IMR-90 (cell line): ENCODE results near the gene FARP1. TPM values are rescaled to one million over a fixed set of nuclear protein-coding genes. Genes with fewer than 3 reads are reported as not detected.

Source experiments
- ATAC-seq: fragments of 200-7000 bp; cut with Tn5 transposase; 2 replicates; pipeline ENCODE4 v1.9.1; 2020; ENCODE audit warnings: low read depth, mild to moderate bottlenecking, moderate library complexity
- BruUV-seq: library from RNA; stranded (reverse); fragments of 400-500 nt; replicated peaks from 2 replicates; lab custom pipeline; 2021; lab: Mats Ljungman, UMichigan
- CTCF ChIA-PET: fragments of 300-600 bp; formaldehyde crosslinking; extraction: SDS; loops from one replicate; lab custom pipeline; 2021; ENCODE audit warnings: antibody characterized with exemption; lab: Yijun Ruan, JAX
- POLR2A ChIA-PET: fragments of 300-600 bp; sonication (Branson Sonifier 250); formaldehyde crosslinking; loops from one replicate; lab custom pipeline; 2022; ENCODE audit warnings: antibody characterized with exemption; ENCODE audit not compliant: unreplicated experiment; lab: Charles Lee
- DNase-seq: peaks from one replicate; pipeline ENCODE4 v3.0.0; 2013
- H2AFZ ChIP-seq: replicated peaks from 2 replicates; pipeline ENCODE3; 2013; ENCODE audit warnings: low read length, mild to moderate bottlenecking; ENCODE audit not compliant: poor library complexity
- H2AK5ac ChIP-seq: 2 replicates; pipeline ENCODE4 v1.6.1; 2013; ENCODE audit warnings: low read depth, low read length, inconsistent platforms
- H2AK9ac ChIP-seq: replicated peaks from 2 replicates; pipeline ENCODE3; 2013; ENCODE audit warnings: mild to moderate bottlenecking, low read depth, low read length, moderate library complexity; ENCODE audit not compliant: poor library complexity
- H2BK120ac ChIP-seq: 2 replicates; pipeline ENCODE4 v1.6.1; 2013; ENCODE audit warnings: low read depth, low read length, inconsistent platforms
- H2BK15ac ChIP-seq: 3 replicates; pipeline ENCODE4 v1.6.1; 2013; ENCODE audit warnings: low read depth, low read length, inconsistent platforms
- H2BK20ac ChIP-seq: 2 replicates; pipeline ENCODE4 v1.6.1; 2013; ENCODE audit warnings: low read depth, mild to moderate bottlenecking, inconsistent platforms, low read length, moderate library complexity
- H2BK5ac ChIP-seq: 2 replicates; pipeline ENCODE4 v1.6.1; 2013; ENCODE audit warnings: mild to moderate bottlenecking, low read depth, low read length, inconsistent platforms; ENCODE audit not compliant: poor library complexity, severe bottlenecking
- H3K14ac ChIP-seq: replicated peaks from 2 replicates; pipeline ENCODE4 v1.6.1; 2013; ENCODE audit warnings: low read depth, low read length, inconsistent platforms
- H3K18ac ChIP-seq: 2 replicates; pipeline ENCODE4 v1.6.1; 2013; ENCODE audit warnings: low read depth, low read length, control low read depth
- H3K23ac ChIP-seq: 2 replicates; pipeline ENCODE4 v1.6.1; 2013; ENCODE audit warnings: low read depth, low read length, inconsistent platforms
- H3K27ac ChIP-seq: 2 replicates; pipeline ENCODE4 v1.5.1; 2013; ENCODE audit warnings: mild to moderate bottlenecking, control low read depth, low read length; ENCODE audit not compliant: insufficient read depth
- H3K27me3 ChIP-seq: 2 replicates; pipeline ENCODE4 v1.6.1; 2013; ENCODE audit warnings: low read length; ENCODE audit not compliant: control insufficient read depth, insufficient read depth
- H3K36me3 ChIP-seq: 2 replicates; pipeline ENCODE4 v1.6.1; 2013; ENCODE audit warnings: low read length, mixed read lengths; ENCODE audit not compliant: control insufficient read depth, insufficient read depth
- H3K4ac ChIP-seq: 2 replicates; pipeline ENCODE4 v1.6.1; 2013; ENCODE audit warnings: low read depth, low read length, inconsistent platforms
- H3K4me1 ChIP-seq: 2 replicates; pipeline ENCODE4 v1.6.1; 2013; ENCODE audit warnings: low read length, mixed read lengths; ENCODE audit not compliant: control insufficient read depth, insufficient read depth
- H3K4me2 ChIP-seq: 2 replicates; pipeline ENCODE4 v1.6.1; 2013; ENCODE audit warnings: low read depth, mild to moderate bottlenecking, control low read depth, low read length, moderate library complexity
- H3K4me3 ChIP-seq: 2 replicates; pipeline ENCODE4 v1.5.1; 2013; ENCODE audit warnings: low read depth, mild to moderate bottlenecking, control low read depth, low read length, moderate library complexity; ENCODE audit not compliant: insufficient read depth
- H3K56ac ChIP-seq: 2 replicates; pipeline ENCODE4 v1.6.1; 2013; ENCODE audit warnings: low read length, inconsistent platforms; ENCODE audit not compliant: insufficient read depth; ENCODE audit errors: extremely low read depth
- H3K79me1 ChIP-seq, 2 experiments: 2 replicates each; pipeline ENCODE4 v1.6.1; 2013; ENCODE audit warnings: low read length in 2 of 2, inconsistent platforms in 1 of 2, low read depth in 1 of 2
- H3K9ac ChIP-seq: 2 replicates; pipeline ENCODE4 v1.6.1; 2013; ENCODE audit warnings: low read depth, low read length, control low read depth
- H3K9me1 ChIP-seq: 2 replicates; pipeline ENCODE4 v1.6.1; 2013; ENCODE audit warnings: low read length, inconsistent platforms; ENCODE audit not compliant: insufficient read depth
- H3K9me3 ChIP-seq: 2 replicates; pipeline ENCODE4 v1.6.1; 2013; ENCODE audit warnings: low read length; ENCODE audit not compliant: control insufficient read depth, insufficient read depth
- H4K20me1 ChIP-seq: 2 replicates; pipeline ENCODE4 v1.6.1; 2013; ENCODE audit warnings: low read length, inconsistent platforms; ENCODE audit not compliant: insufficient read depth
- H4K5ac ChIP-seq: 2 replicates; pipeline ENCODE4 v1.6.1; 2013; ENCODE audit warnings: mild to moderate bottlenecking, low read depth, low read length, control low read depth
- H4K8ac ChIP-seq, 2 experiments: 2 replicates each; pipeline ENCODE4 v1.6.1; 2013; ENCODE audit warnings: low read depth in 2 of 2, low read length in 2 of 2, control low read depth in 1 of 2, inconsistent platforms in 1 of 2
- H4K91ac ChIP-seq: 2 replicates; pipeline ENCODE4 v1.6.1; 2013; ENCODE audit warnings: low read depth, low read length, inconsistent platforms; ENCODE audit not compliant: insufficient read depth
- BHLHE40 ChIP-seq: fragments of 150-350 bp; IDR thresholded peaks from 2 replicates; pipeline ENCODE4 v1.6.1; 2016; ENCODE audit warnings: mild to moderate bottlenecking, low read depth, low read length
- CEBPB ChIP-seq: IDR thresholded peaks from 2 replicates; pipeline ENCODE4 v1.6.1; 2012; ENCODE audit warnings: low read depth, low read length, improper control_type of control experiment
- CTCF ChIP-seq: conservative IDR thresholded peaks from 2 replicates; pipeline ENCODE4 v1.5.1; 2012; ENCODE audit warnings: mild to moderate bottlenecking, low read depth, low read length, improper control_type of control experiment
- ELK1 ChIP-seq: fragments of 150-350 bp; IDR thresholded peaks from 2 replicates; pipeline ENCODE4 v1.6.1; 2016; ENCODE audit warnings: low read depth, mild to moderate bottlenecking, low read length, moderate library complexity, borderline replicate concordance
- MAFK ChIP-seq: IDR thresholded peaks from 2 replicates; pipeline ENCODE4 v1.6.1; 2012; ENCODE audit warnings: low read depth, low read length, improper control_type of control experiment
- MXI1 ChIP-seq: IDR thresholded peaks from 2 replicates; pipeline ENCODE4 v1.6.1; 2012; ENCODE audit warnings: low read depth, mild to moderate bottlenecking, low read length, moderate library complexity, borderline replicate concordance
- POLR2A ChIP-seq: IDR thresholded peaks from 2 replicates; pipeline ENCODE4 v1.6.1; 2012; ENCODE audit warnings: mild to moderate bottlenecking, low read depth, low read length
- RCOR1 ChIP-seq: IDR thresholded peaks from 2 replicates; pipeline ENCODE4 v1.6.1; 2012; ENCODE audit warnings: mild to moderate bottlenecking, low read length, improper control_type of control experiment; ENCODE audit not compliant: insufficient replicate concordance
- WGBS, 2 experiments: methylation state at CpG; one replicate each; pipeline versions ENCODE4 v1.1.5 to v1.1.7; 2013; ENCODE audit warnings: missing lambda C conversion rate in 2 of 2; ENCODE audit not compliant: insufficient read length in 1 of 2; ENCODE audit errors: extremely low coverage in 2 of 2; 5-methylcytosine and 5-hydroxymethylcytosine counted together
- dilution Hi-C: fragments of 300-500 bp; cut with HindIII; formaldehyde crosslinking; loops from one replicate; pipeline ENCODE4 v1.14.3; 2018; ENCODE audit warnings: low sequenced_read_pairs; ENCODE audit not compliant: unreplicated experiment
- in situ Hi-C: fragments of 300-500 bp; cut with MboI; formaldehyde crosslinking; loops from 3 replicates; pipeline ENCODE4 v1.14.3; 2019; ENCODE audit warnings: low sequenced_read_pairs, inconsistent platforms, mixed read lengths
- intact Hi-C: fragments of 100-400 bp; cut with micrococcal nuclease; formaldehyde crosslinking; loops from 2 replicates; pipeline ENCODE4 v1.10.0; 2022
- polyA plus RNA-seq, 3 experiments: library from polyadenylated mRNA; depleted of rRNA; stranded (reverse); fragments of >200 nt; gene quantifications; 2 replicates each; pipeline ENCODE4 v1.2.3, GENCODE V29; 2012; ENCODE audit warnings: low replicate concordance in 1 of 3
- total RNA-seq: library from RNA; depleted of rRNA; stranded (reverse); fragments of >200 nt; gene quantifications from 2 replicates; pipeline ENCODE4 v1.2.3, GENCODE V29; 2012

The FARP1 gene
- total and polyA plus RNA-seq, 2 of the 4 experiments (the other 2 are of a cell fraction) = 39.6 to 57.0 TPM

GRCh38 chr13:98234348-98234747 is 91.5 kb downstream of the FARP1 start:
- Histone ChIP-seq H3K79me1 (peaks cover 47 to 89% of the 10 kb centered on the region in 2 experiments), H2BK20ac (no peak overlapping the region), H3K27ac (no peak overlapping the region), H3K36me3 (peaks cover 1% of the 10 kb centered on the region; the same call in 1 of the 2 replicates), H3K4ac (no peak overlapping the region), H2AFZ (no peak overlapping the region), H3K14ac (no peak overlapping the region), H3K4me2 (no peak overlapping the region), H3K4me1 (peaks cover 15% of the 10 kb centered on the region), H3K9me3 (no peaks in the 10 kb centered on the region), H3K9ac (no peak overlapping the region), H2AK9ac (no peak overlapping the region), H3K56ac (no peak overlapping the region), H3K9me1 (peaks cover 16% of the 10 kb centered on the region), H2AK5ac (no peak overlapping the region), H3K23ac (no peak overlapping the region), H4K20me1 (peaks cover 24% of the 10 kb centered on the region), H2BK120ac (0 out of 2 replicates have a peak overlapping the region, but pooled peaks have one; percentile 3), H2BK5ac (no peak overlapping the region), H3K27me3 (no peaks in the 10 kb centered on the region), H4K8ac (no peak overlapping the region; a peak in 1 of 4 replicates), H2BK15ac (no peak overlapping the region), H4K5ac (no peak overlapping the region), H3K18ac (no peak overlapping the region), H3K4me3 (no peak overlapping the region), H4K91ac (no peak overlapping the region; the same call in 1 of the 2 replicates)
- in situ Hi-C loops (no loop called here), intact Hi-C loops (no loop called here), dilution Hi-C loops (no loop called here)
- POLR2A ChIA-PET = interaction anchor here (0.6 kb wide), 1 partner anchor 65 kb away, joined by 3 read pairs; no protein-coding TSS in a partner anchor
- no peak for ATAC-seq
- CTCF ChIA-PET = no interaction called here
- TF ChIP-seq CEBPB = no peak
- no peak for TF ChIP-seq CTCF
- no peak for TF ChIP-seq MAFK
- TF ChIP-seq POLR2A = no peak
- no peak for TF ChIP-seq RCOR1
- TF ChIP-seq MXI1 = no peak
- no peak for TF ChIP-seq ELK1
- TF ChIP-seq BHLHE40 = no peak
- no CpG with 5 or more reads among the region's 1 CpG for WGBS, 2 experiments
- no TSS peak for BruUV-seq
- DNase-seq = no peak
